OCI-LY1 (cell line): ENCODE data around the gene TENT4A.

ENCODE experiments used
- CTCF ChIP-seq: fragments of 200-600 bp; sonication (generic), shearing (Covaris generic); IDR thresholded peaks from 2 replicates; pipeline ENCODE4 v1.5.1; 2017; ENCODE audit warnings: mild to moderate bottlenecking, antibody characterized with exemption, low read length, moderate library complexity, mixed read lengths
- EZH2 ChIP-seq: fragments of 200-600 bp; sonication (generic), shearing (Covaris generic); IDR thresholded peaks from 2 replicates; pipeline ENCODE4 v1.8.0; 2017; ENCODE audit warnings: borderline replicate concordance, mixed run types, mild to moderate bottlenecking, antibody characterized with exemption, low read length, moderate library complexity, mixed read lengths

- TF ChIP-seq EZH2 (no peak), CTCF (no peak)
Measured at GRCh38 chr5:6725421-6725820, 12.2 kb downstream of the TENT4A start.
